Adrenal gland (tissue), 5 donors: ENCODE measurements around the gene PPP1CC.

Experiments used
- POLR2A ChIP-seq, 2 donors: fragments of 450-650 bp; IDR thresholded peaks; one replicate each; pipeline ENCODE4 v1.6.1; 2017; ENCODE audit warnings: antibody characterized with exemption in 2 of 2, mild to moderate bottlenecking in 2 of 2, moderate library complexity in 1 of 2
- TF ChIP-seq, protein P1 (sequence below), 6 experiments: fragments of 450-650 bp in 4 of 6; fragments of 200-600 bp in 2 of 6; sonication (generic) in 1 of 6; IDR thresholded peaks; 1 replicate in 5 of 6; 2 replicates in 1 of 6; pipeline versions ENCODE4 v1.5.1 to v1.8.0; 2016 to 2021; ENCODE audit warnings: antibody characterized with exemption in 6 of 6, mild to moderate bottlenecking in 2 of 6, moderate library complexity in 1 of 6
- donor health status: DM: no; HTN: no; CAD: no.

DNA sequence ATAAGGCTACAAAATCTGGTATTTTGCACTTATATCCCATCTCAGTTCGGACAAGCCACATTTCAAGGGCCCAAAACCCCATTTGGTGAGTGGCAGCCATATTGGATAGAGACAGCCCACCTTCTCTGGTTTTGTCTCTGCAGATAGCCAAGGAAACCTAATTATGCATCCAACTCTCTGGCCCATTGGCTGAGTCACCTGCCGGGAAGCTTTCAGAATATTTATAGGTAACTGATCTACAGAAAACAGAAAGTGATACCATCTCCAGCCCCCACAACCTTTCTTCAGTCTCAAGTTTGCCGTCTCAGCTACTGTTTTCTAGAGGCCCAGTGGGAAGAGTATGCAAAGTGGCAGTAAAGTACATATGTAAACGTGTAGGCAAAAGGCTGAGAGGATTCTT, 33.7 kb upstream of the PPP1CC start:
- TF ChIP-seq, protein P1, sequence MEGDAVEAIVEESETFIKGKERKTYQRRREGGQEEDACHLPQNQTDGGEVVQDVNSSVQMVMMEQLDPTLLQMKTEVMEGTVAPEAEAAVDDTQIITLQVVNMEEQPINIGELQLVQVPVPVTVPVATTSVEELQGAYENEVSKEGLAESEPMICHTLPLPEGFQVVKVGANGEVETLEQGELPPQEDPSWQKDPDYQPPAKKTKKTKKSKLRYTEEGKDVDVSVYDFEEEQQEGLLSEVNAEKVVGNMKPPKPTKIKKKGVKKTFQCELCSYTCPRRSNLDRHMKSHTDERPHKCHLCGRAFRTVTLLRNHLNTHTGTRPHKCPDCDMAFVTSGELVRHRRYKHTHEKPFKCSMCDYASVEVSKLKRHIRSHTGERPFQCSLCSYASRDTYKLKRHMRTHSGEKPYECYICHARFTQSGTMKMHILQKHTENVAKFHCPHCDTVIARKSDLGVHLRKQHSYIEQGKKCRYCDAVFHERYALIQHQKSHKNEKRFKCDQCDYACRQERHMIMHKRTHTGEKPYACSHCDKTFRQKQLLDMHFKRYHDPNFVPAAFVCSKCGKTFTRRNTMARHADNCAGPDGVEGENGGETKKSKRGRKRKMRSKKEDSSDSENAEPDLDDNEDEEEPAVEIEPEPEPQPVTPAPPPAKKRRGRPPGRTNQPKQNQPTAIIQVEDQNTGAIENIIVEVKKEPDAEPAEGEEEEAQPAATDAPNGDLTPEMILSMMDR (IDR thresholded peaks at IDR 0.05), result no peak
- TF ChIP-seq POLR2A (IDR thresholded peaks at IDR 0.05), result no peak
